ENCODE data around the gene MAP3K12. TPM values are rescaled to one million over a fixed set of nuclear protein-coding genes. Genes with fewer than 3 reads are reported as not detected.

The MAP3K12 gene
- total RNA-seq, 2 donors from 2014 or later: 4.3 to 30.9 TPM

GRCh38 chr12:53501615-53502181, 2.4 kb upstream of the MAP3K12 start:
- Histone ChIP-seq H3K27me3 (replicated peaks; ENCODE audit: insufficient read depth) (no peaks in the 10 kb centered on the region), H3K4me3 (peak overlapping the region; percentile 50 to 65), H3K9me3 (no peaks in the 10 kb centered on the region), H3K36me3 (no peaks in the 10 kb centered on the region), H3K4me1 (replicated peaks) (peaks cover 9% of the 10 kb centered on the region), H3K27ac (peak overlapping the region; percentile 95 to 97)
- no peak for TF ChIP-seq POLR2AphosphoS5 (IDR thresholded peaks at IDR 0.05)
- no peak for TF ChIP-seq POLR2A (IDR thresholded peaks at IDR 0.05)
- TF ChIP-seq, protein P1, sequence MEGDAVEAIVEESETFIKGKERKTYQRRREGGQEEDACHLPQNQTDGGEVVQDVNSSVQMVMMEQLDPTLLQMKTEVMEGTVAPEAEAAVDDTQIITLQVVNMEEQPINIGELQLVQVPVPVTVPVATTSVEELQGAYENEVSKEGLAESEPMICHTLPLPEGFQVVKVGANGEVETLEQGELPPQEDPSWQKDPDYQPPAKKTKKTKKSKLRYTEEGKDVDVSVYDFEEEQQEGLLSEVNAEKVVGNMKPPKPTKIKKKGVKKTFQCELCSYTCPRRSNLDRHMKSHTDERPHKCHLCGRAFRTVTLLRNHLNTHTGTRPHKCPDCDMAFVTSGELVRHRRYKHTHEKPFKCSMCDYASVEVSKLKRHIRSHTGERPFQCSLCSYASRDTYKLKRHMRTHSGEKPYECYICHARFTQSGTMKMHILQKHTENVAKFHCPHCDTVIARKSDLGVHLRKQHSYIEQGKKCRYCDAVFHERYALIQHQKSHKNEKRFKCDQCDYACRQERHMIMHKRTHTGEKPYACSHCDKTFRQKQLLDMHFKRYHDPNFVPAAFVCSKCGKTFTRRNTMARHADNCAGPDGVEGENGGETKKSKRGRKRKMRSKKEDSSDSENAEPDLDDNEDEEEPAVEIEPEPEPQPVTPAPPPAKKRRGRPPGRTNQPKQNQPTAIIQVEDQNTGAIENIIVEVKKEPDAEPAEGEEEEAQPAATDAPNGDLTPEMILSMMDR (IDR thresholded peaks at IDR 0.05): no peak
- 65% methylated on average over 10 of the region's 10 CpGs for WGBS
- intact Hi-C loops (cut with DNase I): loop anchor here (5.0 to 10.0 kb wide), 3 partner anchors 49 to 447 kb away; partner anchors contain the start of genes AAAS, PCBP2 and TNS2
- DNase-seq (ENCODE audit: low spot score): no peak

DNA sequence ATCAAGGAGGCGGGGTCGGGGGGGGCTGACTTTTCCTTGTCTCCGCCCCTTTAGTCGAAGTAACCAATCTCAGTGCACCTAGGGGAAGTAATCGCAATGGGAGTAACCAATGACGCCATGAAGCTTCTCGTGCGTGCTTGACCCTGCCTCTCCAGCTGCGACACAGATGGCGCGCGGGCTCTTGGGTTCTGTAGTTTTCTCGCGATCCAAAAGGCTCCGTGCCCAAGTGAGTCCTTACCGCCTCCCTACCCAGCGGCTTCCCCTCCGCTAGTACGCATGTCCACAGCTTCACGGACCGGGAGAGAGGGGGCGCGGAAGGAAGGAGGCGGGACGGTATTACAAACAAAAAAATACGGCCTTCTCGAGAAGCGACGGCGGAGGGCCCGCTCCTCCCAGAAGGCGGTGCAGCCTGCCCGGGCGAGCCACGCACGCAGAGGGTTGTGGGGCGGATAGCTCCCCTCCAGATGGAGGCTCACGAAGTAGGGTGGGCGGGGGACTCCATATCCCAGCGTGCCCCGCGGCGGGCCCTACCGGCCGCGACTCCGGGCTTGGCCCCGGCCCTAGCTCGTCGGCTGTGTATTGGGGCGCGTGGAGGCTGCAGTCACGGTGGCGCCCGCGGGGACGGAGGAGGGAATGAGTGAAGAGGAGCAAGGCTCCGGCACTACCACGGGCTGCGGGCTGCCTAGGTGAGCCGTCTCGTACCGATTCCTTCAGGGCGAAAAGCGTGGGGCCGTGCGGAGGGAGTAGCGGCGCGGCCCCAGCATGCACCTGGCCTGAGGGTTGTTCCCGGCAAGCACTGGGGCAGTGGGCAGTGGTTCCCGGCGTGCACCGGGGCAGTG, 1.7 kb upstream of the MAP3K12 start, which contains the start of gene TARBP2:
TSS of gene TARBP2 (plus strand) at position 508 of the 839 bp plus-strand sequence. CDS start at position 634, 126 bp downstream.
- H3K4me1 ChIP-seq (replicated peaks): peaks cover 9% of the 10 kb centered on the region
- H3K27ac ChIP-seq: peak within 1 kb of the TSS; percentile 95 to 97
- H3K36me3 ChIP-seq: no peaks in the 10 kb centered on the region
- under 1% methylated on average over 68 of the region's 74 CpGs for WGBS
- TF ChIP-seq POLR2A (IDR thresholded peaks at IDR 0.05) (no peak), POLR2AphosphoS5 (IDR thresholded peaks at IDR 0.05) (peak; percentile 90)
- TF ChIP-seq, protein P1 (IDR thresholded peaks at IDR 0.05): peak in 2 of 4 experiments; percentile 26 to 41
- DNase-seq (ENCODE audit: low spot score): peak; percentile 99
- intact Hi-C loops (cut with DNase I): loop anchor here (5.0 to 10.0 kb wide), 3 partner anchors 49 to 446 kb away; partner anchors contain the start of genes AAAS, PCBP2 and TNS2
- no peaks in the 10 kb centered on the region for H3K27me3 ChIP-seq (replicated peaks; ENCODE audit: insufficient read depth)
- peak within 1 kb of the TSS; percentile 50 to 65 for H3K4me3 ChIP-seq
- H3K9me3 ChIP-seq: no peaks in the 10 kb centered on the region

DNA sequence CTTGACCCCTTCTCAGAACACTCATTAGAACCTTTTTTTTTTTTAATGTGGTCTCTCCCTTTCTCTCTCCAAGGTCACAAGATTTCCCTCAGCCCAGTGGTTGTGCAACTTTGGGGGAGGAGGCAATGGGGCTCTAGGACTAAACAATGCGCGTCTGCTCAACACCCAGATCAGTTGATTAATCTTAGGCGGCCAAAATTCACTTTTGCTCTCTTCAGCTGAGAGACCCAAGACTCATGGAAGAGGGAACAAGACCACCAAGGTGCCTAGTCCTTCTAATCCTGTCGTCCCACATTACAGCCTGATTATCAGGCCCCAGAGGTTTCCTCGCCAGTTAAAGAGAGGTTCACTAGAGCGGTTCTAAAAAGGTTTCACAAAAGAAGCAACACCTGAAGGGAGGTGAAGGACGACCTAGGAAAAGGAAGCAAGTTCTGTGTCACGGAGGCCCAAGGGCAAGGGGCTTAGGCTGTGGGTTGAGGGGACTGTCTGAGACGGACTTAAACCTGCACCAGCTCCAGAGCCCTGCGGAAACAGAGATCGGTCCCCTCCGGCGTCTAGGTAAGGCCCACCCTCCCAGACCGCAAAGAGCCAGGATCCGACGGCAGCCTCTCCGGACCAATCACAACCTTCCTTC, 1.0 kb upstream of the MAP3K12 start:
- intact Hi-C loops (cut with DNase I): loop anchor here (5.0 to 10.0 kb wide), 3 partner anchors 48 to 445 kb away; partner anchors contain the start of genes AAAS, PCBP2 and TNS2
- 1% methylated on average over 17 of the region's 17 CpGs for WGBS
- H3K4me3 ChIP-seq: peak overlapping the region; percentile 50 to 65
- H3K4me1 ChIP-seq (replicated peaks): peaks cover 9% of the 10 kb centered on the region
- peak overlapping the region; percentile 95 to 97 for H3K27ac ChIP-seq
- TF ChIP-seq POLR2A (IDR thresholded peaks at IDR 0.05): peak; percentile 94
- TF ChIP-seq POLR2AphosphoS5 (IDR thresholded peaks at IDR 0.05): no peak
- H3K9me3 ChIP-seq: no peaks in the 10 kb centered on the region
- no peaks in the 10 kb centered on the region for H3K36me3 ChIP-seq
- no peaks in the 10 kb centered on the region for H3K27me3 ChIP-seq (replicated peaks; ENCODE audit: insufficient read depth)
- no peak for DNase-seq (ENCODE audit: low spot score)

- 72% methylated on average over 2 of the region's 2 CpGs for WGBS
Observed at GRCh38 chr12:53498235-53498630, 1.0 kb downstream of the MAP3K12 start.

More at GRCh38 chr12:53498235-53498630, 1.0 kb downstream of the MAP3K12 start:
- no peak for DNase-seq (ENCODE audit: low spot score)
- peaks cover 13% of the 10 kb centered on the region for H3K4me1 ChIP-seq (replicated peaks)
- TF ChIP-seq POLR2AphosphoS5 (IDR thresholded peaks at IDR 0.05) (no peak), POLR2A (IDR thresholded peaks at IDR 0.05) (no peak)
- TF ChIP-seq, protein P1 (IDR thresholded peaks at IDR 0.05): no peak
- no peaks in the 10 kb centered on the region for H3K27me3 ChIP-seq (replicated peaks; ENCODE audit: insufficient read depth)
- no peak overlapping the region for H3K27ac ChIP-seq
- no peak overlapping the region for H3K4me3 ChIP-seq
- no peaks in the 10 kb centered on the region for H3K36me3 ChIP-seq
- H3K9me3 ChIP-seq: no peaks in the 10 kb centered on the region
- intact Hi-C loops (cut with DNase I): no loop called here
